GM23338 (cell line): Measurements from ENCODE around the gene FAM20C. TPM values are rescaled to one million over a fixed set of nuclear protein-coding genes. Genes with fewer than 3 reads are reported as not detected.

ENCODE experiments used
- ATAC-seq: fragments of 200-7000 bp; cut with Tn5 transposase; 3 replicates; pipeline ENCODE4 v1.9.1; 2020
- DNase-seq: peaks from one replicate; pipeline ENCODE4 v3.0.0-alpha.2; 2015; ENCODE audit warnings: low spot score
- H2AFZ ChIP-seq: fragments of 200-600 bp; sonication (generic); 2 replicates; pipeline ENCODE4 v1.8.0; 2016; ENCODE audit warnings: antibody characterized with exemption, mild to moderate bottlenecking, moderate library complexity
- H3F3A ChIP-seq: fragments of 200-600 bp; sonication (generic); replicated peaks from 2 replicates; pipeline ENCODE4 v1.8.0; 2017; ENCODE audit warnings: antibody characterized with exemption, mixed run types, low read depth
- H3K27ac ChIP-seq: fragments of 200-600 bp; sonication (generic); 2 replicates; pipeline ENCODE4 v1.6.1; 2016; ENCODE audit warnings: low read depth
- H3K27me3 ChIP-seq: fragments of 200-600 bp; sonication (generic); 2 replicates; pipeline ENCODE4 v1.8.0; 2016; ENCODE audit warnings: mild to moderate bottlenecking, mixed run types, moderate library complexity; ENCODE audit not compliant: insufficient read depth
- H3K36me3 ChIP-seq: fragments of 200-600 bp; sonication (generic); 2 replicates; pipeline ENCODE4 v1.8.0; 2016; ENCODE audit warnings: mild to moderate bottlenecking; ENCODE audit not compliant: insufficient read depth
- H3K4me1 ChIP-seq: fragments of 200-600 bp; sonication (generic); 2 replicates; pipeline ENCODE4 v1.8.0; 2016; ENCODE audit warnings: mild to moderate bottlenecking, moderate library complexity; ENCODE audit not compliant: insufficient read depth
- H3K4me2 ChIP-seq: fragments of 200-600 bp; sonication (generic); 2 replicates; pipeline ENCODE4 v1.7.1; 2017; ENCODE audit warnings: mixed run types
- H3K4me3 ChIP-seq: fragments of 200-600 bp; sonication (generic); 2 replicates; pipeline ENCODE4 v1.6.1; 2016; ENCODE audit warnings: mixed run types
- H3K79me2 ChIP-seq: fragments of 200-600 bp; sonication (generic); replicated peaks from 2 replicates; pipeline ENCODE4 v1.8.0; 2017; ENCODE audit warnings: mild to moderate bottlenecking; ENCODE audit not compliant: insufficient read depth
- H3K9me2 ChIP-seq: fragments of 200-600 bp; sonication (generic); 2 replicates; pipeline ENCODE4 v1.8.0; 2017; ENCODE audit not compliant: insufficient read depth
- H4K20me1 ChIP-seq: fragments of 200-600 bp; sonication (generic); replicated peaks from 2 replicates; pipeline ENCODE4 v1.8.0; 2017; ENCODE audit warnings: mild to moderate bottlenecking; ENCODE audit not compliant: insufficient read depth
- H3K27ac Mint-ChIP-seq: 2 replicates; pipeline ENCODE4 v1.8.0; 2020; ENCODE audit warnings: inconsistent platforms, mild to moderate bottlenecking, moderate library complexity, mixed read lengths
- H3K27me3 Mint-ChIP-seq: 3 replicates; pipeline ENCODE4 v1.8.0; 2022; ENCODE audit warnings: low read depth, mild to moderate bottlenecking, moderate library complexity, mixed read lengths, inconsistent platforms; ENCODE audit not compliant: insufficient read depth, poor library complexity
- H3K36me3 Mint-ChIP-seq: 3 replicates; pipeline ENCODE4 v1.8.0; 2021; ENCODE audit warnings: low read depth, mild to moderate bottlenecking, inconsistent platforms, moderate library complexity, mixed read lengths
- H3K4me1 Mint-ChIP-seq: 3 replicates; pipeline ENCODE4 v1.8.0; 2020; ENCODE audit warnings: mild to moderate bottlenecking, inconsistent platforms, mixed read lengths
- H3K4me3 Mint-ChIP-seq: 3 replicates; pipeline ENCODE4 v1.8.0; 2021; ENCODE audit warnings: moderate library complexity, mild to moderate bottlenecking, inconsistent platforms, mixed read lengths
- H3K9me3 Mint-ChIP-seq: 3 replicates; pipeline ENCODE4 v1.8.0; 2020; ENCODE audit warnings: moderate library complexity, mild to moderate bottlenecking, inconsistent platforms, mixed read lengths
- CREB1 ChIP-seq: fragments of 250-450 bp; sonication (Bioruptor Pico); IDR thresholded peaks from 2 replicates; pipeline ENCODE4 v1.5.0; 2020; ENCODE audit warnings: low read depth, mild to moderate bottlenecking, moderate library complexity
- EZH2 ChIP-seq: fragments of 200-600 bp; sonication (generic); IDR thresholded peaks from one replicate; pipeline ENCODE4 v1.8.0; 2017; ENCODE audit warnings: antibody characterized with exemption, mild to moderate bottlenecking, low read depth; ENCODE audit not compliant: unreplicated experiment
- EZH2phosphoT487 ChIP-seq: fragments of 200-600 bp; sonication (generic); IDR thresholded peaks from one replicate; pipeline ENCODE4 v1.8.1; 2018; ENCODE audit warnings: antibody characterized with exemption; ENCODE audit not compliant: unreplicated experiment
- JUNB ChIP-seq: IDR thresholded peaks from one replicate; pipeline ENCODE4 v1.6.1; 2016; ENCODE audit warnings: antibody characterized with exemption; ENCODE audit not compliant: unreplicated experiment
- NANOG ChIP-seq: IDR thresholded peaks from 2 replicates; pipeline ENCODE4 v1.6.1; 2016; ENCODE audit warnings: antibody characterized with exemption, borderline replicate concordance
- POLR2AphosphoS5 ChIP-seq: IDR thresholded peaks from 2 replicates; pipeline ENCODE4 v1.6.1; 2016; ENCODE audit warnings: antibody characterized with exemption, low read depth
- REST ChIP-seq: IDR thresholded peaks from one replicate; pipeline ENCODE4 v1.6.1; 2018; ENCODE audit warnings: antibody characterized with exemption; ENCODE audit not compliant: unreplicated experiment
- STAT1 ChIP-seq: IDR thresholded peaks from one replicate; pipeline ENCODE4 v1.6.1; 2016; ENCODE audit warnings: antibody characterized with exemption; ENCODE audit not compliant: unreplicated experiment
- ZNF114 ChIP-seq: fragments of 250-450 bp; sonication (Bioruptor Pico); IDR thresholded peaks from 2 replicates; pipeline ENCODE4 v1.5.0; 2020; ENCODE audit warnings: mild to moderate bottlenecking, moderate library complexity
- ZNF331 ChIP-seq: fragments of 250-450 bp; sonication (Bioruptor Pico); IDR thresholded peaks from 2 replicates; pipeline ENCODE4 v1.5.0; 2020; ENCODE audit warnings: low read depth, mild to moderate bottlenecking, moderate library complexity
- ZNF462 ChIP-seq: fragments of 250-450 bp; sonication (Bioruptor Pico); IDR thresholded peaks from 2 replicates; pipeline ENCODE4 v1.5.0; 2020; ENCODE audit warnings: mild to moderate bottlenecking, moderate library complexity
- polyA plus RNA-seq: library from polyadenylated mRNA; unstranded; fragments of >200 nt; fragmentation: Nextera tagmentation; extraction: Ambion mirVana; gene quantifications from 2 replicates; pipeline ENCODE4 v1.2.1, GENCODE V29; 2016
- total RNA-seq: library from RNA; depleted of rRNA; stranded (reverse); fragments of >200 nt; shearing (Covaris generic); gene quantifications from 2 replicates; pipeline ENCODE4 v1.2.3, GENCODE V29; 2014
- TF ChIP-seq, protein P1 (sequence below): IDR thresholded peaks from 2 replicates; pipeline ENCODE4 v1.6.1; 2016; ENCODE audit warnings: antibody characterized with exemption
- TF ChIP-seq, protein P2 (sequence below), 2 experiments: fragments of 200-600 bp in 1 of 2; sonication (generic) in 1 of 2; conservative IDR thresholded peaks; 2 replicates each; pipeline versions ENCODE4 v1.5.1 to v1.6.1; 2016 to 2017; ENCODE audit warnings: antibody characterized with exemption in 2 of 2, low read depth in 2 of 2, mild to moderate bottlenecking in 2 of 2, moderate library complexity in 1 of 2

The FAM20C gene
- total and polyA plus RNA-seq, 2 experiments from 2014 or later: 7.6 to 24.8 TPM

- no peak overlapping the region for H2AFZ ChIP-seq
- H3K9me3 Mint-ChIP-seq: peaks cover 13% of the 10 kb centered on the region
- no peaks in the 10 kb centered on the region for H3K4me1 ChIP-seq
- 0 out of 2 replicates have a peak, but pooled peaks cover 5% of the 10 kb centered on the region for H3F3A ChIP-seq
- no peaks in the 10 kb centered on the region; the same call in 1 of the 2 replicates for H3K36me3 ChIP-seq
- H3K4me3 ChIP-seq: no peak overlapping the region
- peaks cover 73% of the 10 kb centered on the region for H3K36me3 Mint-ChIP-seq
- ATAC-seq: no peak
- no peaks in the 10 kb centered on the region for H3K27me3 ChIP-seq
- DNase-seq: no peak
- no peak overlapping the region for H3K4me3 Mint-ChIP-seq
- no peaks in the 10 kb centered on the region for H3K9me2 ChIP-seq
- no peak overlapping the region for H3K27ac ChIP-seq
- no peak overlapping the region for H3K4me2 ChIP-seq
- peaks cover 23% of the 10 kb centered on the region for H3K27me3 Mint-ChIP-seq
- no peaks in the 10 kb centered on the region; the same call in 1 of the 2 replicates for H4K20me1 ChIP-seq
- peak overlapping the region; percentile 22 for H3K27ac Mint-ChIP-seq
- H3K4me1 Mint-ChIP-seq: peaks cover 7% of the 10 kb centered on the region
- TF ChIP-seq POLR2AphosphoS5 (no peak), ZNF462 (CRISPR knock-in tag) (no peak), JUNB (no peak), EZH2phosphoT487 (no peak), ZNF114 (CRISPR knock-in tag) (no peak), REST (no peak), EZH2 (no peak), ZNF331 (no peak), CREB1 (CRISPR knock-in tag) (no peak), STAT1 (no peak), NANOG (no peak)
- TF ChIP-seq, protein P1, sequence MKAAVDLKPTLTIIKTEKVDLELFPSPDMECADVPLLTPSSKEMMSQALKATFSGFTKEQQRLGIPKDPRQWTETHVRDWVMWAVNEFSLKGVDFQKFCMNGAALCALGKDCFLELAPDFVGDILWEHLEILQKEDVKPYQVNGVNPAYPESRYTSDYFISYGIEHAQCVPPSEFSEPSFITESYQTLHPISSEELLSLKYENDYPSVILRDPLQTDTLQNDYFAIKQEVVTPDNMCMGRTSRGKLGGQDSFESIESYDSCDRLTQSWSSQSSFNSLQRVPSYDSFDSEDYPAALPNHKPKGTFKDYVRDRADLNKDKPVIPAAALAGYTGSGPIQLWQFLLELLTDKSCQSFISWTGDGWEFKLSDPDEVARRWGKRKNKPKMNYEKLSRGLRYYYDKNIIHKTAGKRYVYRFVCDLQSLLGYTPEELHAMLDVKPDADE: no peak
- TF ChIP-seq, protein P2, sequence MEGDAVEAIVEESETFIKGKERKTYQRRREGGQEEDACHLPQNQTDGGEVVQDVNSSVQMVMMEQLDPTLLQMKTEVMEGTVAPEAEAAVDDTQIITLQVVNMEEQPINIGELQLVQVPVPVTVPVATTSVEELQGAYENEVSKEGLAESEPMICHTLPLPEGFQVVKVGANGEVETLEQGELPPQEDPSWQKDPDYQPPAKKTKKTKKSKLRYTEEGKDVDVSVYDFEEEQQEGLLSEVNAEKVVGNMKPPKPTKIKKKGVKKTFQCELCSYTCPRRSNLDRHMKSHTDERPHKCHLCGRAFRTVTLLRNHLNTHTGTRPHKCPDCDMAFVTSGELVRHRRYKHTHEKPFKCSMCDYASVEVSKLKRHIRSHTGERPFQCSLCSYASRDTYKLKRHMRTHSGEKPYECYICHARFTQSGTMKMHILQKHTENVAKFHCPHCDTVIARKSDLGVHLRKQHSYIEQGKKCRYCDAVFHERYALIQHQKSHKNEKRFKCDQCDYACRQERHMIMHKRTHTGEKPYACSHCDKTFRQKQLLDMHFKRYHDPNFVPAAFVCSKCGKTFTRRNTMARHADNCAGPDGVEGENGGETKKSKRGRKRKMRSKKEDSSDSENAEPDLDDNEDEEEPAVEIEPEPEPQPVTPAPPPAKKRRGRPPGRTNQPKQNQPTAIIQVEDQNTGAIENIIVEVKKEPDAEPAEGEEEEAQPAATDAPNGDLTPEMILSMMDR (conservative IDR thresholded peaks at IDR 0.05; ENCODE audit: low read depth in 2 of 2): no peak
- H3K79me2 ChIP-seq: peaks cover 4% of the 10 kb centered on the region; the same call in 1 of the 2 replicates
Measured at GRCh38 chr7:208130-208673, 15.8 kb downstream of the FAM20C start.
